SKM-1 (cell line): ENCODE data around the gene SLFN14.
"Not testable (repeated sequence)": the region's sequence is repeated elsewhere in the genome, so short reads cannot be mapped to it uniquely, and the experiment has no call there.

ENCODE experiments used
- DNase-seq: peaks from one replicate; lab custom pipeline; 2025; ENCODE audit not compliant: unreplicated experiment; lab: John Stamatoyannopoulos, UW

SLFN14 gene

DNA sequence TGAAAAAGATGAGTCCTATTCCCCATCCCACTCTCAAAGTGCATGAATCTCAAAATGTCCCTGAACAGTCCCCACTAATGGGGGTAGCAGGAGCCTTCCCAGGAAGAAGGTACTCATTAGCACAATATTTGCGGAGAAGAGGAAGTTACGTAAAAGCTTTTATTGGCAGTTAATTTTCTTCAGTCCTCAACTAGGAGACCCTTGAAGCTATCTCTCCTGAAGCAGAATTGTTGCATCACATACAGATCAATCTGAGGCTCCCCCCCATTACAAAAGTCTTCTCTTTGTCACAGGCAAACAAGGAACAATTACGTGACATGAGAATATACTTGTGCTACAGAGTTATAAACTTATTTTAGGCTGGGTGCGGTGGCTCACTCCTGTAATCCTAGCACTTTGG, 37.3 kb downstream of the SLFN14 start:
- DNase-seq = no peak

DNA sequence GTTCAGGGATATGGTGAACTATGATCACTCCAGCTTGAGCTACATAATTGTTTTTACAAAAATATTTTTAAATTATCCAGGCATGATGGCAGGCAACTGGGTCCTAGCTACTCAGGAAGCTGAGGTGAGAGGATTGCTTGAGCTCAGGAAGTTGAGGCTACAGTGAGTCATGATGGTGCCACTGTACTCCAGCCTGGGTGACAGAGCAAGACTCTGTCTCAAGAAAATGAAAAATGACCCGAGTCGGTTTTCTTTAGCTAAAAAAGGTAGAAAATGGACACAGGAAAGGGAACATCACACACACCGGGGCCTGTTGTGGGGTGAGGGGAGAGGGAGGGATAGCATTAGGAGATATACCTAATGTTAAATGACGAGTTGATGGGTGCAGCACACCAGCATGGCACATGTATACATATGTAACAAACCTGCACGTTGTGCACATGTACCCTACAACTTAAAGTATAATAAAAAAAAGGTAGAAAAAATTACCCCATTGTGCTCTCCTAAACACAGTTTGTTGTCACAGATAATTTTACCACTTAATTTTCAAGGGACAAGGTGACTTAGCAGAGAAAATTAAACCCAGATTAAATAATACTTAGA, 38.9 kb downstream of the SLFN14 start:
- DNase-seq = peak; percentile 28

DNA sequence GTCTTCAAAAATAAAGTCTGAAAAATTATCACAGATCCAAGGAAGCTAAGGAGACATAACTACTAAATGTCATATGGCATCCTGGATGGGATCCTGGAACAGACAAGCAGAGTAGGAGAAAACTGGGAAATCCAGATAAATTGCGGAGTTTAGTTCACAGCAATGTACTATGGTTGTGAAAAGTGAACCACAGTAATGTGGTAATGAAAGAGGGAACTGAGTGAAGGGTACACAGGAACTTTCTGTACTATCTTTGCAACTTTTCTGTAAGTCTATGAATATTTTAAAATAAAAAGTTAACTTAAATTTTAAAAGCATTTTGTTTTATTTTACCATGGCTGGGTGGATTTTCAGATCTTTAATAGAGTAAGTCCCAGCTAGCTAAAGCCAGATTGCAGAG, 39.5 kb downstream of the SLFN14 start:
- peak; percentile 28 for DNase-seq

- no peak for DNase-seq
Observed at GRCh38 chr17:35519906-35520442, 40.6 kb downstream of the SLFN14 start.

- no peak for DNase-seq
Observed at GRCh38 chr17:35519439-35519838, 41.2 kb downstream of the SLFN14 start.

GRCh38 chr17:35518431-35518830, 42.2 kb downstream of the SLFN14 start:
- not testable (repeated sequence) for DNase-seq

GRCh38 chr17:35515027-35515426, 45.6 kb downstream of the SLFN14 start:
- DNase-seq = no peak

GRCh38 chr17:35514564-35514963, 46.1 kb downstream of the SLFN14 start:
- no peak for DNase-seq
